SU-DHL-6 (cell line): ENCODE measurements around the gene SLCO1A2.

ENCODE experiments used
- H2AFZ ChIP-seq: fragments of 200-600 bp; sonication (generic); 2 replicates; pipeline ENCODE4 v1.6.1; 2014; ENCODE audit warnings: low read depth, mild to moderate bottlenecking, moderate library complexity, mixed read lengths, antibody characterized with exemption, low read length; ENCODE audit not compliant: severe bottlenecking
- H3F3A ChIP-seq: fragments of 200-600 bp; shearing (Covaris generic); 2 replicates; pipeline ENCODE4 v1.6.0; 2016; ENCODE audit warnings: antibody characterized with exemption, mild to moderate bottlenecking; ENCODE audit not compliant: insufficient read depth
- H3K27ac ChIP-seq: fragments of 200-600 bp; sonication (generic); 2 replicates; pipeline ENCODE4 v1.5.1; 2016; ENCODE audit warnings: low read depth, mild to moderate bottlenecking, low read length, moderate library complexity, mixed read lengths
- H3K27me3 ChIP-seq: fragments of 200-600 bp; sonication (generic), shearing (Covaris generic); 2 replicates; pipeline ENCODE4 v1.6.0; 2014; ENCODE audit warnings: mild to moderate bottlenecking, low read length
- H3K36me3 ChIP-seq: fragments of 200-600 bp; sonication (generic); 2 replicates; pipeline ENCODE4 v1.6.1; 2014; ENCODE audit warnings: mild to moderate bottlenecking, low read length, mixed read lengths
- H3K4me2 ChIP-seq: fragments of 300-600, 200-600 bp; shearing (Covaris generic), sonication (generic); 2 replicates; pipeline ENCODE4 v1.6.0; 2014; ENCODE audit warnings: low read length, low read depth, mild to moderate bottlenecking; ENCODE audit not compliant: poor library complexity, severe bottlenecking
- H3K4me3 ChIP-seq: fragments of 200-600 bp; sonication (generic); 2 replicates; pipeline ENCODE4 v1.5.1; 2014; ENCODE audit warnings: antibody characterized with exemption, low read length, mild to moderate bottlenecking, mixed read lengths; ENCODE audit not compliant: insufficient read depth, poor library complexity, severe bottlenecking
- H3K79me2 ChIP-seq: fragments of 200-600 bp; sonication (generic); 2 replicates; pipeline ENCODE4 v1.6.1; 2014; ENCODE audit warnings: mild to moderate bottlenecking, low read length, moderate library complexity; ENCODE audit not compliant: insufficient read depth
- H3K9ac ChIP-seq: fragments of 200-600 bp; sonication (generic); 2 replicates; pipeline ENCODE4 v1.7.0; 2014; ENCODE audit warnings: mild to moderate bottlenecking, low read length
- H3K9me2 ChIP-seq: fragments of 200-600 bp; sonication (generic); replicated peaks from 2 replicates; pipeline ENCODE4 v1.6.1; 2014; ENCODE audit warnings: low read length; ENCODE audit not compliant: insufficient read depth
- H3K9me3 ChIP-seq: fragments of 200-600 bp; sonication (generic); 2 replicates; pipeline ENCODE4 v1.6.1; 2014; ENCODE audit warnings: low read length, mixed read lengths; ENCODE audit not compliant: insufficient read depth
- H4K20me1 ChIP-seq: fragments of 200-600 bp; sonication (generic); 2 replicates; pipeline ENCODE4 v1.6.1; 2014; ENCODE audit warnings: low read depth, mild to moderate bottlenecking, antibody characterized with exemption, low read length, moderate library complexity, mixed read lengths
- CTCF ChIP-seq: fragments of 200-600 bp; sonication (generic); IDR thresholded peaks from one replicate; pipeline ENCODE4 v1.5.1; 2017; ENCODE audit warnings: antibody characterized with exemption, mild to moderate bottlenecking, low read length, moderate library complexity; ENCODE audit not compliant: insufficient read depth, poor library complexity, severe bottlenecking
- EZH2phosphoT487 ChIP-seq: fragments of 200-600 bp; sonication (generic), shearing (Covaris generic); conservative IDR thresholded peaks from 2 replicates; pipeline ENCODE4 v1.6.1; 2018; ENCODE audit warnings: mild to moderate bottlenecking, antibody characterized with exemption, low read length, moderate library complexity, mixed read lengths

SLCO1A2 gene

GRCh38 chr12:21354641-21355040 lies 19.9 kb upstream of the SLCO1A2 start:
- Histone ChIP-seq H3K27ac (no peak overlapping the region), H3K9me3 (no peaks in the 10 kb centered on the region), H3K36me3 (no peaks in the 10 kb centered on the region), H3K79me2 (no peaks in the 10 kb centered on the region), H3K4me2 (no peak overlapping the region), H4K20me1 (no peaks in the 10 kb centered on the region), H3K4me3 (no peak overlapping the region), H3K27me3 (no peaks in the 10 kb centered on the region), H3K9me2 (no peaks in the 10 kb centered on the region), H2AFZ (no peak overlapping the region), H3K9ac (no peak overlapping the region), H3F3A (no peaks in the 10 kb centered on the region)
- TF ChIP-seq EZH2phosphoT487 (no peak), CTCF (no peak)

- Histone ChIP-seq H3K4me2 (no peak overlapping the region), H2AFZ (no peak overlapping the region), H3K27ac (no peak overlapping the region), H4K20me1 (no peaks in the 10 kb centered on the region), H3K79me2 (no peaks in the 10 kb centered on the region), H3K36me3 (no peaks in the 10 kb centered on the region), H3K9ac (no peak overlapping the region), H3K4me3 (no peak overlapping the region), H3K27me3 (no peaks in the 10 kb centered on the region), H3K9me3 (no peaks in the 10 kb centered on the region), H3K9me2 (no peaks in the 10 kb centered on the region), H3F3A (no peaks in the 10 kb centered on the region)
- TF ChIP-seq CTCF (no peak), EZH2phosphoT487 (no peak)
Measured at GRCh38 chr12:21353948-21354347, 19.2 kb upstream of the SLCO1A2 start.

- H3K9me2 ChIP-seq, result no peaks in the 10 kb centered on the region
- no peaks in the 10 kb centered on the region for H3K36me3 ChIP-seq
- H3K9ac ChIP-seq, result no peak overlapping the region
- no peaks in the 10 kb centered on the region for H3K9me3 ChIP-seq
- no peak overlapping the region for H3K4me3 ChIP-seq
- H3F3A ChIP-seq, result no peaks in the 10 kb centered on the region
- no peak overlapping the region for H3K27ac ChIP-seq
- H3K4me2 ChIP-seq, result no peak overlapping the region
- H3K27me3 ChIP-seq, result no peaks in the 10 kb centered on the region
- no peaks in the 10 kb centered on the region for H4K20me1 ChIP-seq
- no peaks in the 10 kb centered on the region for H3K79me2 ChIP-seq
- H2AFZ ChIP-seq, result no peak overlapping the region
- TF ChIP-seq CTCF (no peak), EZH2phosphoT487 (no peak)
Measured at GRCh38 chr12:21353487-21353886, 18.8 kb upstream of the SLCO1A2 start.
